ENCODE measurements around the gene CEP128. TPM values are rescaled to one million over a fixed set of nuclear protein-coding genes. Genes with fewer than 3 reads are reported as not detected.

Gene CEP128
- total RNA-seq, 4 donors from 2014 or later: 13.9 to 18.1 (median 16.0) TPM

GRCh38 chr14:80781972-80782367, 159.6 kb downstream of the CEP128 start:
- intact Hi-C loops (cut with DNase I): no loop called here
- Histone ChIP-seq H3K27me3 (no peaks in the 10 kb centered on the region), H3K4me3 (replicated peaks in 1 of 3) (no peak overlapping the region), H3K27ac (no peak overlapping the region), H3K36me3 (no peaks in the 10 kb centered on the region), H3K4me1 (no peaks in the 10 kb centered on the region), H3K9me3 (no peaks in the 10 kb centered on the region)
- TF ChIP-seq, protein P1, sequence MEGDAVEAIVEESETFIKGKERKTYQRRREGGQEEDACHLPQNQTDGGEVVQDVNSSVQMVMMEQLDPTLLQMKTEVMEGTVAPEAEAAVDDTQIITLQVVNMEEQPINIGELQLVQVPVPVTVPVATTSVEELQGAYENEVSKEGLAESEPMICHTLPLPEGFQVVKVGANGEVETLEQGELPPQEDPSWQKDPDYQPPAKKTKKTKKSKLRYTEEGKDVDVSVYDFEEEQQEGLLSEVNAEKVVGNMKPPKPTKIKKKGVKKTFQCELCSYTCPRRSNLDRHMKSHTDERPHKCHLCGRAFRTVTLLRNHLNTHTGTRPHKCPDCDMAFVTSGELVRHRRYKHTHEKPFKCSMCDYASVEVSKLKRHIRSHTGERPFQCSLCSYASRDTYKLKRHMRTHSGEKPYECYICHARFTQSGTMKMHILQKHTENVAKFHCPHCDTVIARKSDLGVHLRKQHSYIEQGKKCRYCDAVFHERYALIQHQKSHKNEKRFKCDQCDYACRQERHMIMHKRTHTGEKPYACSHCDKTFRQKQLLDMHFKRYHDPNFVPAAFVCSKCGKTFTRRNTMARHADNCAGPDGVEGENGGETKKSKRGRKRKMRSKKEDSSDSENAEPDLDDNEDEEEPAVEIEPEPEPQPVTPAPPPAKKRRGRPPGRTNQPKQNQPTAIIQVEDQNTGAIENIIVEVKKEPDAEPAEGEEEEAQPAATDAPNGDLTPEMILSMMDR (IDR thresholded peaks at IDR 0.05): no peak
- TF ChIP-seq POLR2A (IDR thresholded peaks at IDR 0.05): no peak
- 52 to 57% methylated on average over 1 of the region's 1 CpG for WGBS, 2 donors
- DNase-seq: no peak

GRCh38 chr14:80780500-80780899, 161.0 kb downstream of the CEP128 start:
- no peak overlapping the region for H3K4me3 ChIP-seq (replicated peaks in 1 of 3)
- H3K27me3 ChIP-seq: no peaks in the 10 kb centered on the region
- no peak for DNase-seq
- intact Hi-C loops (cut with DNase I): no loop called here
- no peaks in the 10 kb centered on the region for H3K36me3 ChIP-seq
- 46 to 97% methylated on average over 1 of the region's 1 CpG for WGBS, 2 donors
- H3K9me3 ChIP-seq: no peaks in the 10 kb centered on the region
- no peaks in the 10 kb centered on the region for H3K4me1 ChIP-seq
- H3K27ac ChIP-seq: no peak overlapping the region
- TF ChIP-seq POLR2A (IDR thresholded peaks at IDR 0.05): no peak
- TF ChIP-seq, protein P1 (IDR thresholded peaks at IDR 0.05): no peak

- TF ChIP-seq POLR2A (IDR thresholded peaks at IDR 0.05): no peak
- TF ChIP-seq, protein P1 (IDR thresholded peaks at IDR 0.05): no peak
Observed at GRCh38 chr14:80776657-80777056, 164.9 kb downstream of the CEP128 start.

DNA sequence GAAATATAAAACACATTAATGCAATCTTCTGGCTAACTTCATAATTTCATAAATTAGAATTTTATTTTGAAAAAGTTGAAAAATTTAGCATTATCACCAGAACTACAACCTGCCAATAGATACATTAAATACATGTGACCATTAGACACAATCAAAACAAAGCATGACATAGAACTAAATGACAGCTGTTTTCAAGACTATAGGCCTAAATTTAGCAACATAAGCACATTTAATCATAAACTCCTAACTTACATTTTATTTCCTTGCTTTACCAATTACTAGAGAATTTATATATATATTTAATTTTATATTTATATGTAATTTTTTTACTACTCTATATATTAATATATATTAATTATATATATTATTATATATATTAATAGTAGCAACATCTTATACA, 165.4 kb downstream of the CEP128 start:
- no peak overlapping the region for H3K27ac ChIP-seq
- intact Hi-C loops (cut with DNase I): no loop called here
- H3K4me3 ChIP-seq (replicated peaks in 1 of 3): no peak overlapping the region
- H3K27me3 ChIP-seq: no peaks in the 10 kb centered on the region
- no peak for TF ChIP-seq POLR2A (IDR thresholded peaks at IDR 0.05)
- TF ChIP-seq, protein P1 (IDR thresholded peaks at IDR 0.05): no peak
- no peaks in the 10 kb centered on the region for H3K4me1 ChIP-seq
- H3K9me3 ChIP-seq: no peaks in the 10 kb centered on the region
- H3K36me3 ChIP-seq: no peaks in the 10 kb centered on the region
- DNase-seq: no peak

More at GRCh38 chr14:80776657-80777056, 164.9 kb downstream of the CEP128 start:
- Histone ChIP-seq H3K36me3 (no peaks in the 10 kb centered on the region), H3K4me3 (replicated peaks in 1 of 3) (no peak overlapping the region), H3K4me1 (no peaks in the 10 kb centered on the region), H3K27me3 (no peaks in the 10 kb centered on the region), H3K27ac (no peak overlapping the region), H3K9me3 (no peaks in the 10 kb centered on the region)
- WGBS, 2 donors: 95 to 96% methylated on average over 1 of the region's 1 CpG
- no peak for DNase-seq
- intact Hi-C loops (cut with DNase I): no loop called here

DNA sequence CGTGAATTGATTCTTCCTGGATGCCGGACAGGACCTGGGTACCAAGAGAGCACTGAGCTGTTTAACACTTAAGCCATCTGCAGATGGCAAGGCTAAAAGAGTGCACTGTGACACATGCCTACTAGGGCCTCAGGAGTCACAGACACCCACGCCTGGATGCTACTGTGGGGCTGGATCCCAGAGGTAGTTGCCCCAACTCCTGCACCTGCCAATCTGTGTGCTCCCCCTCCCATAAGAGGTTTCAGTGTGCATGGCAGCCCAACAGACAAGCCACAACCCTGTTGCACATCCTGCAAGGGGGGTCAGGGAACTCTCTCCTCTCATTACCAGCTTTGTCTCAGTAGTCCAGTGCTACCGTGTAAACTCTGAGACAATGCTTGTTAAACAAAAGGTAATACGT, 169.0 kb downstream of the CEP128 start:
- WGBS, 2 donors: 97 to 98% methylated on average over 5 of the region's 5 CpGs
- Histone ChIP-seq H3K4me3 (replicated peaks in 1 of 3) (no peak overlapping the region), H3K36me3 (no peaks in the 10 kb centered on the region), H3K27ac (no peak overlapping the region), H3K9me3 (no peaks in the 10 kb centered on the region), H3K27me3 (no peaks in the 10 kb centered on the region), H3K4me1 (no peaks in the 10 kb centered on the region)
- intact Hi-C loops (cut with DNase I): no loop called here
- TF ChIP-seq, protein P1 (IDR thresholded peaks at IDR 0.05): no peak
- TF ChIP-seq POLR2A (IDR thresholded peaks at IDR 0.05): no peak
- DNase-seq: no peak

Data from thyroid gland (tissue), 4 donors.